H1 (cell line): ENCODE measurements around the gene TECPR2. TPM values are rescaled to one million over a fixed set of nuclear protein-coding genes. Genes with fewer than 3 reads are reported as not detected.

Experiments used
- CTCF ChIA-PET: fragments of 300-600 bp; sonication (Branson Sonifier 250); formaldehyde crosslinking; loops from one replicate; lab custom pipeline; 2021; ENCODE audit not compliant: partially characterized antibody; lab: Charles Lee
- POLR2A ChIA-PET: fragments of 300-600 bp; sonication (Branson Sonifier 250); formaldehyde crosslinking; loops from one replicate; lab custom pipeline; 2021; ENCODE audit warnings: inconsistent platforms; ENCODE audit not compliant: partially characterized antibody; lab: Charles Lee
- DNase-seq, 2 experiments: peaks; one replicate each; pipeline versions ENCODE4 v3.0.0 to v3.0.0-alpha.2; 2010 to 2022; ENCODE audit warnings: low spot score in 2 of 2, low read depth in 1 of 2, mixed read lengths in 1 of 2
- FAIRE-seq: peaks from 2 replicates; lab custom pipeline; 2011; peaks lifted over from hg19 to GRCh38; lab: Jason Lieb, UNC
- H2AFZ ChIP-seq: 2 replicates; pipeline ENCODE4 v1.8.1; 2012; ENCODE audit warnings: low read length, inconsistent platforms
- H2AK5ac ChIP-seq: 2 replicates; pipeline ENCODE4 v1.6.1; 2013; ENCODE audit warnings: low read depth, low read length
- H2BK120ac ChIP-seq: replicated peaks from 2 replicates; pipeline ENCODE3; 2013; ENCODE audit warnings: low read depth, low read length, inconsistent platforms
- H2BK12ac ChIP-seq: 2 replicates; pipeline ENCODE4 v1.6.1; 2013; ENCODE audit warnings: low read depth, low read length
- H2BK15ac ChIP-seq: 2 replicates; pipeline ENCODE4 v1.6.1; 2013; ENCODE audit warnings: low read length
- H2BK20ac ChIP-seq: 2 replicates; pipeline ENCODE4 v1.6.1; 2013; ENCODE audit warnings: low read length
- H2BK5ac ChIP-seq: 2 replicates; pipeline ENCODE4 v1.6.1; 2013; ENCODE audit warnings: low read depth, low read length
- H3K14ac ChIP-seq: 2 replicates; pipeline ENCODE4 v1.6.1; 2013; ENCODE audit warnings: inconsistent platforms; ENCODE audit not compliant: insufficient read length
- H3K18ac ChIP-seq: 2 replicates; pipeline ENCODE4 v1.6.1; 2013; ENCODE audit warnings: low read length; ENCODE audit errors: extremely low read depth
- H3K23ac ChIP-seq: 2 replicates; pipeline ENCODE4 v1.6.1; 2013; ENCODE audit warnings: inconsistent platforms; ENCODE audit not compliant: insufficient read length
- H3K23me2 ChIP-seq: 2 replicates; pipeline ENCODE4 v1.6.1; 2013; ENCODE audit warnings: low read depth, low read length
- H3K27ac ChIP-seq: 2 replicates; pipeline ENCODE4 v1.6.1; 2011; ENCODE audit warnings: low read depth, low read length, inconsistent platforms
- H3K27me3 ChIP-seq, 4 experiments: replicated peaks in 1 of 4; 1 replicate in 1 of 4; 2 replicates in 3 of 4; pipeline versions ENCODE4 v1.6.1 to v1.8.1; 2011 to 2013; ENCODE audit warnings: low read length in 3 of 4, mild to moderate bottlenecking in 3 of 4, inconsistent platforms in 2 of 4, mixed read lengths in 2 of 4, moderate library complexity in 1 of 4; ENCODE audit not compliant: control insufficient read depth in 3 of 4, insufficient read depth in 3 of 4; ENCODE audit errors: extremely low read depth in 1 of 4
- H3K36me3 ChIP-seq, 4 experiments: 2 replicates each; pipeline versions ENCODE4 v1.6.1 to v1.8.1; 2011 to 2013; ENCODE audit warnings: mild to moderate bottlenecking in 4 of 4, low read length in 3 of 4, moderate library complexity in 2 of 4, control low read depth in 1 of 4, inconsistent platforms in 1 of 4; ENCODE audit not compliant: insufficient read depth in 4 of 4, control insufficient read depth in 2 of 4
- H3K4ac ChIP-seq: replicated peaks from 2 replicates; pipeline ENCODE3; 2013; ENCODE audit warnings: low read length, low read depth, mixed read lengths, inconsistent platforms; ENCODE audit not compliant: insufficient read length
- H3K4me1 ChIP-seq, 4 experiments: replicated peaks in 1 of 4; 1 replicate in 1 of 4; 2 replicates in 3 of 4; pipeline versions ENCODE4 v1.6.1 to v1.8.1; 2011 to 2013; ENCODE audit warnings: low read length in 3 of 4, inconsistent platforms in 2 of 4, mixed read lengths in 1 of 4; ENCODE audit not compliant: insufficient read depth in 4 of 4, control insufficient read depth in 3 of 4
- H3K4me2 ChIP-seq, 2 experiments: 2 replicates each; pipeline versions ENCODE4 v1.6.1 to v1.8.1; 2011 to 2013; ENCODE audit warnings: low read depth in 2 of 2, low read length in 2 of 2, control low read depth in 1 of 2, inconsistent platforms in 1 of 2, mild to moderate bottlenecking in 1 of 2; ENCODE audit not compliant: insufficient read depth in 1 of 2
- H3K4me3 ChIP-seq, 4 experiments: fragments of 200-600, 300-600 bp in 1 of 4; sonication (generic), shearing (Covaris generic), sonication (Bioruptor Twin) in 1 of 4; 2 replicates each; pipeline versions ENCODE4 v1.5.1 to v1.8.1; 2011 to 2016; ENCODE audit warnings: low read length in 4 of 4, low read depth in 3 of 4, control low read depth in 2 of 4, inconsistent platforms in 2 of 4, mild to moderate bottlenecking in 2 of 4, mixed read lengths in 1 of 4, moderate library complexity in 1 of 4; ENCODE audit not compliant: insufficient read depth in 2 of 4; ENCODE audit errors: extremely low read depth in 1 of 4
- H3K56ac ChIP-seq: replicated peaks from 2 replicates; pipeline ENCODE3; 2013; ENCODE audit warnings: low read depth, mild to moderate bottlenecking, mixed read lengths, low read length, inconsistent platforms; ENCODE audit not compliant: insufficient read length
- H3K79me1 ChIP-seq: 2 replicates; pipeline ENCODE4 v1.6.1; 2013; ENCODE audit warnings: low read depth, low read length, control low read depth
- H3K79me2 ChIP-seq, 2 experiments: 2 replicates each; pipeline versions ENCODE4 v1.6.1 to v1.8.1; 2012 to 2013; ENCODE audit warnings: low read length in 2 of 2, mild to moderate bottlenecking in 2 of 2, inconsistent platforms in 1 of 2; ENCODE audit not compliant: insufficient read depth in 2 of 2, control insufficient read depth in 1 of 2
- H3K9ac ChIP-seq, 4 experiments: replicated peaks in 1 of 4; 1 replicate in 1 of 4; 2 replicates in 3 of 4; pipeline versions ENCODE4 v1.6.1 to v1.8.1; 2011 to 2013; ENCODE audit warnings: low read depth in 3 of 4, low read length in 3 of 4, control low read depth in 2 of 4, mild to moderate bottlenecking in 2 of 4, moderate library complexity in 2 of 4, inconsistent platforms in 1 of 4; ENCODE audit errors: extremely low read depth in 1 of 4
- H3K9me3 ChIP-seq, 2 experiments: 2 replicates each; pipeline versions ENCODE4 v1.6.1 to v1.8.1; 2012 to 2013; ENCODE audit warnings: mild to moderate bottlenecking in 2 of 2, moderate library complexity in 2 of 2, control low read depth in 1 of 2, inconsistent platforms in 1 of 2, low read depth in 1 of 2, low read length in 1 of 2, mixed read lengths in 1 of 2; ENCODE audit not compliant: insufficient read depth in 2 of 2
- H4K20me1 ChIP-seq, 2 experiments: replicated peaks in 1 of 2; 2 replicates each; pipeline versions ENCODE3 to v1.8.1; 2011 to 2013; ENCODE audit warnings: inconsistent platforms in 2 of 2, low read length in 2 of 2, mild to moderate bottlenecking in 1 of 2; ENCODE audit not compliant: insufficient read depth in 2 of 2, control insufficient read depth in 1 of 2
- H4K5ac ChIP-seq: 2 replicates; pipeline ENCODE4 v1.6.1; 2013; ENCODE audit warnings: low read length, low read depth, mixed read lengths, inconsistent platforms; ENCODE audit not compliant: insufficient read length
- H4K8ac ChIP-seq: 2 replicates; pipeline ENCODE4 v1.8.0; 2013; ENCODE audit warnings: mild to moderate bottlenecking, moderate library complexity, low read length, inconsistent platforms; ENCODE audit not compliant: insufficient read depth; ENCODE audit errors: extremely low read depth
- H4K91ac ChIP-seq: replicated peaks from 2 replicates; pipeline ENCODE3; 2013; ENCODE audit warnings: low read length, mixed read lengths, inconsistent platforms; ENCODE audit not compliant: insufficient read length
- BACH1 ChIP-seq: IDR thresholded peaks from 2 replicates; pipeline ENCODE4 v1.6.1; 2012; ENCODE audit warnings: low read length, improper control_type of control experiment
- CBX8 ChIP-seq: fragments of 300-800, 300-1000 bp; sonication (generic); IDR thresholded peaks from 2 replicates; pipeline ENCODE4 v1.7.1; 2016; ENCODE audit warnings: low read depth, low read length, borderline replicate concordance
- CHD1 ChIP-seq: IDR thresholded peaks from 2 replicates; pipeline ENCODE4 v1.6.1; 2012; ENCODE audit warnings: low read depth, low read length, improper control_type of control experiment
- CHD2 ChIP-seq: IDR thresholded peaks from 2 replicates; pipeline ENCODE4 v1.6.1; 2012; ENCODE audit warnings: low read length, improper control_type of control experiment
- EGR1 ChIP-seq: IDR thresholded peaks from 2 replicates; pipeline ENCODE4 v1.6.1; 2011; ENCODE audit warnings: low read depth, low read length, borderline replicate concordance
- HDAC6 ChIP-seq: IDR thresholded peaks from one replicate; pipeline ENCODE4 v1.7.1; 2012; ENCODE audit warnings: low read depth, mild to moderate bottlenecking, inconsistent platforms, low read length, moderate library complexity
- NANOG ChIP-seq: IDR thresholded peaks from 2 replicates; pipeline ENCODE4 v1.6.1; 2011; ENCODE audit warnings: low read length, low read depth, mild to moderate bottlenecking, inconsistent platforms; ENCODE audit not compliant: insufficient read depth, poor library complexity, severe bottlenecking
- PHF8 ChIP-seq: fragments of 200-600 bp; sonication (generic); conservative IDR thresholded peaks from 2 replicates; pipeline ENCODE4 v1.7.1; 2012; ENCODE audit warnings: low read depth, mild to moderate bottlenecking, inconsistent platforms, low read length, moderate library complexity
- RAD21 ChIP-seq, 2 experiments: IDR thresholded peaks in 1 of 2; conservative IDR thresholded peaks in 1 of 2; 2 replicates each; pipeline ENCODE4 v1.6.1; 2011; ENCODE audit warnings: low read depth in 2 of 2, low read length in 2 of 2, improper control_type of control experiment in 1 of 2, inconsistent platforms in 1 of 2, mild to moderate bottlenecking in 1 of 2, moderate library complexity in 1 of 2
- RFX5 ChIP-seq: IDR thresholded peaks from 2 replicates; pipeline ENCODE4 v1.6.1; 2011; ENCODE audit warnings: low read depth, low read length, improper control_type of control experiment, borderline replicate concordance
- SAP30 ChIP-seq: fragments of 300-600 bp; sonication (generic); IDR thresholded peaks from 2 replicates; pipeline ENCODE4 v1.7.1; 2012; ENCODE audit warnings: low read length, moderate library complexity, mild to moderate bottlenecking, inconsistent platforms; ENCODE audit not compliant: insufficient read depth, insufficient replicate concordance
- SUZ12 ChIP-seq: fragments of 200-600 bp; sonication (generic); IDR thresholded peaks from 2 replicates; pipeline ENCODE4 v1.6.1; 2012; ENCODE audit warnings: mild to moderate bottlenecking, inconsistent platforms, low read length, moderate library complexity, mixed read lengths
- TAF1 ChIP-seq: IDR thresholded peaks from 2 replicates; pipeline ENCODE4 v1.6.1; 2011; ENCODE audit warnings: mild to moderate bottlenecking, low read depth, low read length
- YY1 ChIP-seq: IDR thresholded peaks from 2 replicates; pipeline ENCODE4 v1.6.1; 2011; ENCODE audit warnings: low read depth, mild to moderate bottlenecking, low read length
- WGBS, 2 experiments: shearing (Covaris generic) in 1 of 2; methylation state at CpG; one replicate each; pipeline versions ENCODE4 v1.1.6 to v1.1.7; 2013 to 2015; ENCODE audit warnings: low lambda C conversion rate in 2 of 2, mixed read lengths in 2 of 2, inconsistent platforms in 1 of 2, low coverage in 1 of 2, missing lambda C conversion rate in 1 of 2; ENCODE audit not compliant: insufficient replicate concordance in 2 of 2, insufficient coverage in 1 of 2, insufficient read length in 1 of 2; ENCODE audit errors: extremely low coverage in 1 of 2, missing lambda C conversion rate in 1 of 2; 5-methylcytosine and 5-hydroxymethylcytosine counted together
- polyA plus RNA-seq, 7 experiments: library from polyadenylated mRNA; depleted of rRNA in 3 of 7; stranded (reverse) in 5 of 7; unstranded in 2 of 7; fragments of >200 nt in 5 of 7; fragments of 200-250 nt in 2 of 7; gene quantifications; 1 replicate in 5 of 7; 2 replicates in 1 of 7; 4 replicates in 1 of 7; pipeline versions ENCODE4 v1.2.1 to v1.2.3, GENCODE V29; 2011 to 2013; ENCODE audit warnings: missing spikeins in 2 of 7, mixed read lengths in 2 of 7
- total RNA-seq: library from RNA; stranded (reverse); fragmentation: NEBNext Ultra II Directional; extraction: Animal tissue kit (Norgen Biotek cat#: 25700); gene quantifications from 2 replicates; pipeline ENCODE4 v1.2.1, GENCODE V29; 2021

The TECPR2 gene
- total and polyA plus RNA-seq, 2 of the 8 experiments (the other 6 are each of a cell fraction or from before 2014, with no cell fraction given), result 6.8 to 19.4 TPM

GRCh38 chr14:102464846-102465341, 102.2 kb downstream of the TECPR2 start:
- H4K8ac ChIP-seq, result no peak overlapping the region
- no peak overlapping the region for H3K23ac ChIP-seq
- no peak overlapping the region for H2BK12ac ChIP-seq
- no peak overlapping the region for H4K5ac ChIP-seq
- H3K36me3 ChIP-seq, result peaks cover 0 to 4% (median 0%) of the 10 kb centered on the region in 4 experiments; a peak in 2 of 8 replicates
- no peak overlapping the region for H3K56ac ChIP-seq
- H2AK5ac ChIP-seq, result no peak overlapping the region
- H3K4me2 ChIP-seq, result no peak overlapping the region
- H2BK15ac ChIP-seq, result no peak overlapping the region
- H3K14ac ChIP-seq, result no peak overlapping the region
- DNase-seq (no peak), FAIRE-seq (no peak)
- no peak overlapping the region for H2BK120ac ChIP-seq
- H3K79me1 ChIP-seq, result no peaks in the 10 kb centered on the region
- H3K4ac ChIP-seq, result no peak overlapping the region
- no peak overlapping the region for H3K27ac ChIP-seq
- no peaks in the 10 kb centered on the region for H3K9me3 ChIP-seq
- WGBS, 2 experiments, result 95% methylated on average over 6 of the region's 6 CpGs; no CpG with 5 or more reads in 1 of the 2 experiments
- no peak overlapping the region for H4K91ac ChIP-seq
- H2BK20ac ChIP-seq, result no peak overlapping the region
- H3K23me2 ChIP-seq, result no peaks in the 10 kb centered on the region
- no peaks in the 10 kb centered on the region for H3K27me3 ChIP-seq
- no peak overlapping the region for H2BK5ac ChIP-seq
- H3K79me2 ChIP-seq, result no peaks in the 10 kb centered on the region
- H3K18ac ChIP-seq, result no peak overlapping the region
- H3K9ac ChIP-seq, result no peak overlapping the region
- H4K20me1 ChIP-seq, result no peaks in the 10 kb centered on the region
- POLR2A ChIA-PET, result interaction anchor here (0.6 kb wide), 1 partner anchor 8 kb away, joined by 3 read pairs; no protein-coding TSS in a partner anchor
- H3K4me3 ChIP-seq, result no peak overlapping the region
- no peaks in the 10 kb centered on the region for H3K4me1 ChIP-seq
- H2AFZ ChIP-seq, result no peak overlapping the region
- CTCF ChIA-PET, result interaction anchor here (0.9 to 1.5 kb wide), 6 partner anchors 13 to 335 kb away, joined by 3 to 8 read pairs (median 4); no protein-coding TSS in a partner anchor
- TF ChIP-seq SUZ12, result no peak
- TF ChIP-seq RFX5, result no peak
- TF ChIP-seq CBX8, result no peak
- no peak for TF ChIP-seq CHD2
- TF ChIP-seq NANOG, result no peak
- TF ChIP-seq SAP30, result no peak
- no peak for TF ChIP-seq PHF8
- TF ChIP-seq HDAC6, result no peak
- no peak for TF ChIP-seq CHD1
- no peak for TF ChIP-seq EGR1
- TF ChIP-seq TAF1, result no peak
- no peak for TF ChIP-seq YY1
- no peak for TF ChIP-seq BACH1
- no peak for TF ChIP-seq RAD21 (IDR thresholded peaks at IDR 0.05 in 1 of 2, conservative IDR thresholded peaks at IDR 0.05 in 1 of 2; ENCODE audit: low read depth in 2 of 2, low read length in 2 of 2)
